GM23248 (cell line): ENCODE results near the gene USE1. TPM values are rescaled to one million over a fixed set of nuclear protein-coding genes. Genes with fewer than 3 reads are reported as not detected.

ENCODE experiments used
- DNase-seq: peaks from one replicate; pipeline ENCODE4 v3.0.0-alpha.2; 2015
- H2AFZ ChIP-seq: fragments of 200-600 bp; sonication (generic); 2 replicates; pipeline ENCODE4 v1.6.1; 2016; ENCODE audit warnings: antibody characterized with exemption
- H3F3A ChIP-seq: fragments of 200-600 bp; sonication (generic); 2 replicates; pipeline ENCODE4 v1.6.1; 2016; ENCODE audit warnings: mild to moderate bottlenecking, antibody characterized with exemption, mixed run types; ENCODE audit not compliant: insufficient read depth
- H3K27ac ChIP-seq: fragments of 200-600 bp; sonication (generic); 2 replicates; pipeline ENCODE4 v1.5.1; 2016; ENCODE audit warnings: mild to moderate bottlenecking
- H3K27me3 ChIP-seq: fragments of 200-600 bp; sonication (generic); replicated peaks from 2 replicates; pipeline ENCODE4 v1.6.1; 2016; ENCODE audit warnings: mild to moderate bottlenecking; ENCODE audit not compliant: insufficient read depth
- H3K36me3 ChIP-seq: fragments of 200-600 bp; sonication (generic); 2 replicates; pipeline ENCODE4 v1.6.1; 2016; ENCODE audit warnings: low read depth, mild to moderate bottlenecking
- H3K4me1 ChIP-seq: fragments of 200-600 bp; sonication (generic); 2 replicates; pipeline ENCODE4 v1.6.1; 2016; ENCODE audit warnings: mild to moderate bottlenecking; ENCODE audit not compliant: insufficient read depth
- H3K4me2 ChIP-seq: fragments of 200-600 bp; sonication (generic); one replicate; pipeline ENCODE4 v1.6.1; 2016; ENCODE audit warnings: mild to moderate bottlenecking; ENCODE audit not compliant: unreplicated experiment
- H3K4me3 ChIP-seq: fragments of 200-600 bp; sonication (generic); 2 replicates; pipeline ENCODE4 v1.5.1; 2016; ENCODE audit warnings: mild to moderate bottlenecking
- H3K79me2 ChIP-seq: fragments of 200-600 bp; sonication (generic); 2 replicates; pipeline ENCODE4 v1.6.1; 2016; ENCODE audit warnings: mild to moderate bottlenecking; ENCODE audit not compliant: insufficient read depth
- H3K9ac ChIP-seq: fragments of 200-600 bp; sonication (generic); 2 replicates; pipeline ENCODE4 v1.6.1; 2016; ENCODE audit warnings: mild to moderate bottlenecking
- H3K9me2 ChIP-seq: fragments of 200-600 bp; sonication (generic); 2 replicates; pipeline ENCODE4 v1.6.1; 2016; ENCODE audit warnings: mixed run types, mild to moderate bottlenecking, moderate library complexity; ENCODE audit not compliant: insufficient read depth
- H3K9me3 ChIP-seq: fragments of 200-600 bp; sonication (generic); one replicate; pipeline ENCODE4 v1.6.1; 2017; ENCODE audit warnings: low read depth
- H4K20me1 ChIP-seq: fragments of 200-600 bp; sonication (generic); 2 replicates; pipeline ENCODE4 v1.6.0; 2016; ENCODE audit not compliant: insufficient read depth
- EZH2 ChIP-seq: fragments of 200-600 bp; sonication (generic); IDR thresholded peaks from 2 replicates; pipeline ENCODE4 v1.6.1; 2018; ENCODE audit warnings: antibody characterized with exemption, mild to moderate bottlenecking; ENCODE audit not compliant: insufficient read depth, poor library complexity, severe bottlenecking
- EZH2phosphoT487 ChIP-seq: fragments of 200-600 bp; sonication (generic); IDR thresholded peaks from 2 replicates; pipeline ENCODE4 v1.6.1; 2018; ENCODE audit warnings: antibody characterized with exemption, moderate library complexity, mild to moderate bottlenecking, low read depth; ENCODE audit not compliant: insufficient read depth
- WGBS, 2 experiments: methylation state at CpG; one replicate each; pipeline ENCODE4 v1.1.6; 2015 to 2017; ENCODE audit warnings: low lambda C conversion rate in 2 of 2, low coverage in 1 of 2; ENCODE audit errors: missing lambda C conversion rate in 2 of 2; 5-methylcytosine and 5-hydroxymethylcytosine counted together
- in situ Hi-C: fragments of 300-500 bp; cut with MboI; formaldehyde crosslinking; loops from 2 replicates; pipeline ENCODE4 v1.15.0; 2020
- polyA plus RNA-seq: library from polyadenylated mRNA; unstranded; fragments of >200 nt; fragmentation: Nextera tagmentation; extraction: Ambion mirVana; gene quantifications from 2 replicates; pipeline ENCODE4 v1.2.1, GENCODE V29; 2016
- total RNA-seq: library from RNA; depleted of rRNA; stranded (reverse); fragments of >200 nt; shearing (Covaris generic); gene quantifications from 2 replicates; pipeline ENCODE4 v1.2.3, GENCODE V29; 2014

Gene USE1
- total and polyA plus RNA-seq, 2 experiments from 2014 or later = 13.2 to 29.6 TPM

DNA sequence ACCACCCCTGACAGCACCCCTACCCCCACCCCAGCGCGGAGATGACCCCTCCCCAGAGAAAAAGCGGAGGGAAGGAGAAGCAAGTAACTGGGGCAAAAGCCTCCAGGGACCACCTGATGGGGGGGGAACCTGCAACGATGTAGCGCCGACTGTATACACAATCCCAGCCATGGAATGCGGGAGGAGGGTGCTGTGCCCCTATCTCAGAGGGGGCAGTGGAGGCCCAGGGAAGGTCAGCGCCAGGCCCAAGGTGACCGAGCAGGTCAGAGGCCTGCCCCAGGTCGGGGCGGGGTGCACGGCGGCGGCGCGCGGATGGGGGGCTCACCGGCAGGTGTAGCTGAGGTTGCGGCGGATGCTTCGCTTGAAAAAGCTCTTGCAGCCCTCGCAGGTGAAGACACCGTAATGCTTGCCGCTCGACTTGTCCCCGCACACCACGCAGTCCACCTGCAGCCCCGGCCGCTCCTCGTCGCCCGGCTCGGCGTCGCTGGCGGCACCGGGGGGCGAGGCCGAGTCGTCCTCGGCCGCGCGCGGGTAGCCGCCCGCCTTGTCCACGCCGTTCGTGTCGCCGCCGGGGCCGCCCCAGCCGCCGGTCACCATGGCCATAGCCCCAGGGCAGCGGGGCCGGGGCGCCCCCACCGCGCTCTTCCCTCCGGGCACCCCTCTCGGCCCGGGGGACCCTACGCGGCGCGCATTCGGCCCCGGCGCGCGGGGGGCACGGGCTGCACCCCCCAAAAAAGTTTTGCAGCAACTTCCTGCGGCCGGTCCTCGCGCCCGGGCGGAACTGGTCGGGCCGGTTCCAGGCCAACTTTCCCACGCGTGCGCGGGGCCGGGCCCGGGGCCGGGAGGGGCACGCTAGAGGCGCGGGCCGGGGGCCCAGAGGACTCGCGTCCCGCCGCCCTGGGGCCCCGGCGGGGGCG is 29.7 kb downstream of the USE1 start:
- Histone ChIP-seq H2AFZ (peak overlapping the region; percentile 71), H3F3A (0 out of 2 replicates have a peak, but pooled peaks cover 3% of the 10 kb centered on the region), H3K4me3 (peak overlapping the region; percentile 92), H3K4me2 (peak overlapping the region; percentile 94), H3K36me3 (no peaks in the 10 kb centered on the region), H3K9me2 (no peaks in the 10 kb centered on the region), H3K9me3 (no peaks in the 10 kb centered on the region), H3K9ac (peak overlapping the region; percentile 79), H3K4me1 (peaks cover 26% of the 10 kb centered on the region), H3K27ac (no peak overlapping the region), H4K20me1 (no peaks in the 10 kb centered on the region), H3K79me2 (peaks cover 53% of the 10 kb centered on the region), H3K27me3 (no peaks in the 10 kb centered on the region)
- in situ Hi-C loops = no loop called here
- TF ChIP-seq EZH2phosphoT487 (no peak), EZH2 (no peak)
- DNase-seq = peak; percentile 49
- WGBS, 2 experiments = 1 to 2% methylated on average over 37 to 53 of the region's 100 CpGs

DNA sequence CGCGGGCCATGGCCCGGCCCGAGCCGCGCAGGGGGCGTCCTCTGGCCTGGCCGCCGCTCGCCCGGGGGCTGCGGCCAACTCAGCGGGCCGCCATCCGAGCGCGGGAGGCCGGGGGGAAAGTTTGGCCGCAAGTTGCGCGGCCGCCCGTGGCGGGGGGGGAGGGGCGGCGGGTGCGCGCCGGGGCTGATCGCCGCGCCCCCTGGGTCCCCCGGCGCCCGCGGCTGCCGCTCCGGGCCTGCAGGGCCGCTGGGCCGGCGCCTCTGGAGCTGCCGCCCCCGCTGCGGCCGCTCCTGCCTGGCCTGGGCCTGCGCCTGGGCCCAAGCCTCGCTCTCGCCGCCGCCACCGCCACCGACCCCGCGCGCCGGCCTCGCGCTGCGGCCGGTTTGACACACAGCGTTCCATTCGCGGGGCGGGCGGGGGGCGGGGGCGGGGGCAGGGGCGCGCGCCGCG is 30.4 kb downstream of the USE1 start, which contains the start of gene NR2F6:
TSS of gene NR2F6 (minus strand) at position 385 of the 450 bp plus-strand sequence. CDS start 699 bp downstream, outside the sequence.
- Histone ChIP-seq H3K4me3 (peak within 1 kb of the TSS; percentile 92), H3F3A (0 out of 2 replicates have a peak, but pooled peaks cover 3% of the 10 kb centered on the region), H4K20me1 (no peaks in the 10 kb centered on the region), H3K4me2 (peak within 1 kb of the TSS; percentile 94), H2AFZ (peak within 1 kb of the TSS; percentile 83), H3K27me3 (no peaks in the 10 kb centered on the region), H3K36me3 (no peaks in the 10 kb centered on the region), H3K9me2 (no peaks in the 10 kb centered on the region), H3K9ac (peak within 1 kb of the TSS; percentile 79), H3K27ac (0 out of 2 replicates have a peak within 1 kb of the TSS, but pooled peaks have one; percentile 4), H3K9me3 (no peaks in the 10 kb centered on the region), H3K79me2 (peaks cover 46% of the 10 kb centered on the region), H3K4me1 (peaks cover 26% of the 10 kb centered on the region)
- no peak for DNase-seq
- in situ Hi-C loops = no loop called here
- WGBS, 2 experiments = no CpG with 5 or more reads among the region's 72 CpGs
- TF ChIP-seq EZH2 (no peak), EZH2phosphoT487 (no peak)

GRCh38 chr19:17246681-17247425 is 31.7 kb downstream of the USE1 start:
- Histone ChIP-seq H3K4me1 (peaks cover 20% of the 10 kb centered on the region), H3K4me2 (peak overlapping the region; percentile 67), H2AFZ (peak overlapping the region; percentile 83), H3K79me2 (peaks cover 33% of the 10 kb centered on the region), H4K20me1 (no peaks in the 10 kb centered on the region), H3K36me3 (no peaks in the 10 kb centered on the region), H3K27ac (0 out of 2 replicates have a peak overlapping the region, but pooled peaks have one; percentile 4), H3K9me2 (no peaks in the 10 kb centered on the region), H3K9ac (peak overlapping the region; percentile 67), H3F3A (0 out of 2 replicates have a peak, but pooled peaks cover 3% of the 10 kb centered on the region), H3K27me3 (no peaks in the 10 kb centered on the region), H3K9me3 (no peaks in the 10 kb centered on the region), H3K4me3 (peak overlapping the region; percentile 66)
- peak; percentile 59 for DNase-seq
- in situ Hi-C loops = no loop called here
- TF ChIP-seq EZH2phosphoT487 = no peak
- 20 to 21% methylated on average over 21 of the region's 21 CpGs for WGBS, 2 experiments
